Hepatocyte (in vitro differentiated cells): Measurements from ENCODE around the gene PARN. TPM values are rescaled to one million over a fixed set of nuclear protein-coding genes. Genes with fewer than 3 reads are reported as not detected.

Experiments
- DNase-seq: peaks from one replicate; pipeline ENCODE4 v3.0.0-alpha.2; 2016; ENCODE audit warnings: low spot score
- H2AFZ ChIP-seq: fragments of 200-600 bp; sonication (generic); 2 replicates; pipeline ENCODE4 v1.6.0; 2016; ENCODE audit warnings: antibody characterized with exemption, mild to moderate bottlenecking
- H3K27ac ChIP-seq: fragments of 200-600 bp; sonication (generic); 2 replicates; pipeline ENCODE4 v1.5.1; 2016; ENCODE audit warnings: mild to moderate bottlenecking
- H3K27me3 ChIP-seq: fragments of 200-600 bp; sonication (generic); 2 replicates; pipeline ENCODE4 v1.6.1; 2016
- H3K36me3 ChIP-seq: fragments of 200-600 bp; sonication (generic); replicated peaks from 2 replicates; pipeline ENCODE4 v1.5.1; 2016; ENCODE audit warnings: low read depth; ENCODE audit not compliant: insufficient read depth
- H3K4me1 ChIP-seq: fragments of 200-600 bp; sonication (generic); 2 replicates; pipeline ENCODE4 v1.5.1; 2016; ENCODE audit warnings: mild to moderate bottlenecking, moderate library complexity; ENCODE audit not compliant: insufficient read depth
- H3K4me2 ChIP-seq: fragments of 200-600 bp; sonication (generic); 2 replicates; pipeline ENCODE4 v1.6.0; 2016
- H3K4me3 ChIP-seq: fragments of 200-600 bp; sonication (generic); 2 replicates; pipeline ENCODE4 v1.5.1; 2016; ENCODE audit warnings: mild to moderate bottlenecking
- H3K79me2 ChIP-seq: fragments of 200-600 bp; sonication (generic); 2 replicates; pipeline ENCODE4 v1.6.0; 2017; ENCODE audit warnings: mild to moderate bottlenecking
- H3K9me2 ChIP-seq: fragments of 200-600 bp; sonication (generic); replicated peaks from 2 replicates; pipeline ENCODE4 v1.6.0; 2017; ENCODE audit warnings: mild to moderate bottlenecking; ENCODE audit not compliant: insufficient read depth
- H3K9me3 ChIP-seq: fragments of 200-600 bp; sonication (generic); 2 replicates; pipeline ENCODE4 v1.5.1; 2016; ENCODE audit warnings: low read depth, mild to moderate bottlenecking
- H4K20me1 ChIP-seq: fragments of 200-600 bp; sonication (generic); 2 replicates; pipeline ENCODE4 v1.6.0; 2016; ENCODE audit warnings: mild to moderate bottlenecking; ENCODE audit not compliant: insufficient read depth, poor library complexity, severe bottlenecking
- EZH2 ChIP-seq: fragments of 200-600 bp; sonication (generic); IDR thresholded peaks from 2 replicates; pipeline ENCODE4 v1.6.1; 2016; ENCODE audit warnings: antibody characterized with exemption, mild to moderate bottlenecking, borderline replicate concordance
- EZH2phosphoT487 ChIP-seq: fragments of 200-600 bp; sonication (generic); IDR thresholded peaks from one replicate; pipeline ENCODE4 v1.6.1; 2018; ENCODE audit warnings: antibody characterized with exemption, mild to moderate bottlenecking, low read depth, moderate library complexity; ENCODE audit not compliant: unreplicated experiment, severe bottlenecking
- WGBS: methylation state at CpG from one replicate; pipeline ENCODE4 v1.1.6; 2016; ENCODE audit warnings: low lambda C conversion rate; ENCODE audit errors: missing lambda C conversion rate; 5-methylcytosine and 5-hydroxymethylcytosine counted together
- polyA plus RNA-seq: library from polyadenylated mRNA; unstranded; fragments of >200 nt; fragmentation: Nextera tagmentation; extraction: Ambion mirVana; gene quantifications from 2 replicates; pipeline ENCODE4 v1.2.1, GENCODE V29; 2016
- total RNA-seq: library from RNA; depleted of rRNA; stranded (reverse); fragments of >200 nt; gene quantifications from 2 replicates; pipeline ENCODE4 v1.2.3, GENCODE V29; 2014
- TF ChIP-seq, protein P1 (sequence below): fragments of 200-600 bp; sonication (generic); IDR thresholded peaks from 2 replicates; pipeline ENCODE4 v1.5.1; 2016; ENCODE audit warnings: antibody characterized with exemption, mild to moderate bottlenecking; ENCODE audit not compliant: poor library complexity

The PARN gene
- total and polyA plus RNA-seq, 2 experiments from 2014 or later, result 23.7 to 35.6 TPM

DNA sequence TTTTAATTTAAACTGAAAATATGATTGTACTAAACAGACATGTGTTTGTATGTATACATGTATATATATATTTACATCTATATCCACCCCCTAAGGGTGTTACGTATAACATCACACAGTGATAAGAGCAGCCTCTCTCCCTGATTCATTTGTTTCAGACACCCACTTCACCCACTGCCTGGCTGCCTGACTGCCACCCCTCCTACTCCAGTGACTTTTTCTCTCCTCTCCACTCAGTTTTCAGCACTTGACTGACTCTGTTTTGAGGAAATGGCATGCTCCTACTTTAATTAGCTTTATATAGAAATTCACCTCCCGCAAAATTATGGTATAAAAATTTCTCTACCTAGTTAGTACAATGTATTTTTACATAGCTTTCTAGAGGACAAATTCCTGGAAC lies 22.7 kb upstream of the PARN start:
- TF ChIP-seq EZH2 (no peak), EZH2phosphoT487 (no peak)
- TF ChIP-seq, protein P1, sequence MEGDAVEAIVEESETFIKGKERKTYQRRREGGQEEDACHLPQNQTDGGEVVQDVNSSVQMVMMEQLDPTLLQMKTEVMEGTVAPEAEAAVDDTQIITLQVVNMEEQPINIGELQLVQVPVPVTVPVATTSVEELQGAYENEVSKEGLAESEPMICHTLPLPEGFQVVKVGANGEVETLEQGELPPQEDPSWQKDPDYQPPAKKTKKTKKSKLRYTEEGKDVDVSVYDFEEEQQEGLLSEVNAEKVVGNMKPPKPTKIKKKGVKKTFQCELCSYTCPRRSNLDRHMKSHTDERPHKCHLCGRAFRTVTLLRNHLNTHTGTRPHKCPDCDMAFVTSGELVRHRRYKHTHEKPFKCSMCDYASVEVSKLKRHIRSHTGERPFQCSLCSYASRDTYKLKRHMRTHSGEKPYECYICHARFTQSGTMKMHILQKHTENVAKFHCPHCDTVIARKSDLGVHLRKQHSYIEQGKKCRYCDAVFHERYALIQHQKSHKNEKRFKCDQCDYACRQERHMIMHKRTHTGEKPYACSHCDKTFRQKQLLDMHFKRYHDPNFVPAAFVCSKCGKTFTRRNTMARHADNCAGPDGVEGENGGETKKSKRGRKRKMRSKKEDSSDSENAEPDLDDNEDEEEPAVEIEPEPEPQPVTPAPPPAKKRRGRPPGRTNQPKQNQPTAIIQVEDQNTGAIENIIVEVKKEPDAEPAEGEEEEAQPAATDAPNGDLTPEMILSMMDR, result no peak

DNA sequence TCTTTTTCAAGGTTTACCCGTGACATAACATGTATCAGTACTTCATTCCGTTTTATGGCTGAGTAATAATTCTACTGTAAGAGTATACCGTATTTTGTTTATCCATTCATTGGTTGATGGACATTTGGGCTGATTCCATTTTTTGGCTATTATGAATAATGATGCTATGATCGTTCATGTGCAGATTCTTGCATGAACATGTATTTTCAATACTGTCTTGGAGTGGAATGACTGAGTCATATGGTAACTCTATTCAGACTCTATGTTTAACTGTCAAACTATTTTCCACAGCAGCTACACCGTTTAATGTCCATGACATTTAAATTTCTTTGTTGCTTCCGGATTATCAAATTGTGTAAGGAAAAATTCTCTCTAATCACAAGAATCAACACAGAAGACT lies 20.6 kb upstream of the PARN start:
- Histone ChIP-seq H4K20me1 (peaks cover 6% of the 10 kb centered on the region), H3K4me1 (no peaks in the 10 kb centered on the region), H3K9me2 (no peaks in the 10 kb centered on the region), H3K36me3 (no peaks in the 10 kb centered on the region), H2AFZ (no peak overlapping the region), H3K79me2 (peaks cover 12% of the 10 kb centered on the region), H3K9me3 (no peaks in the 10 kb centered on the region), H3K27me3 (no peaks in the 10 kb centered on the region), H3K27ac (no peak overlapping the region), H3K4me2 (no peak overlapping the region), H3K4me3 (no peak overlapping the region)
- no peak for DNase-seq
- TF ChIP-seq, protein P1, result no peak
- TF ChIP-seq EZH2phosphoT487, result no peak
- TF ChIP-seq EZH2, result no peak
- WGBS, result 96% methylated on average over 6 of the region's 6 CpGs

More for the DNA sequence above, 22.7 kb upstream of the PARN start:
- Histone ChIP-seq H3K9me3 (no peaks in the 10 kb centered on the region), H3K36me3 (no peaks in the 10 kb centered on the region), H4K20me1 (peaks cover 2% of the 10 kb centered on the region), H2AFZ (no peak overlapping the region), H3K9me2 (no peaks in the 10 kb centered on the region), H3K4me2 (no peak overlapping the region), H3K4me3 (no peak overlapping the region), H3K4me1 (peaks cover 6% of the 10 kb centered on the region), H3K27ac (no peak overlapping the region), H3K79me2 (no peaks in the 10 kb centered on the region), H3K27me3 (no peaks in the 10 kb centered on the region)
- no peak for DNase-seq
- WGBS, result 96% methylated on average over 2 of the region's 2 CpGs

DNA sequence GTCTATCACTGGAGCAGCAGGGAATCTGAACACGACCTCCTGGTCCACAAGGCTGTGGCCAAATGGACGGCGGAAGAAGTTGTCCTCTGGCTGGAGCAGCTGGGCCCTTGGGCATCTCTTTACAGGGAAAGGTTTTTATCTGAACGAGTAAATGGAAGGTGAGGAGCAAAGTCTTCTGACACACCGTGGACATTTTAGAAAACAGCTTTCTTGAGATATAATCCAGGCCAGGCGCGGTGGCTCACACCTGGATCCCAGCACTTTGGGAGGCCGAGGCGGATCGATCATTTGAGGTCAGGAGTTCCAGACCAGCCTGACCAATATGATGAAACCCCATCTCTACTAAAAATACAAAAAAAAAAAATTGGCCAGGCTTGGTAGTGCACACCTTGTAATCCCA lies 19.8 kb upstream of the PARN start:
- DNase-seq, result no peak
- no peaks in the 10 kb centered on the region for H3K9me3 ChIP-seq
- peaks cover 6% of the 10 kb centered on the region for H4K20me1 ChIP-seq
- no peaks in the 10 kb centered on the region for H3K27me3 ChIP-seq
- no peak overlapping the region for H3K4me3 ChIP-seq
- WGBS, result 97% methylated on average over 10 of the region's 10 CpGs
- H3K4me2 ChIP-seq, result no peak overlapping the region
- H2AFZ ChIP-seq, result no peak overlapping the region
- TF ChIP-seq, protein P1, result no peak
- TF ChIP-seq EZH2, result no peak
- no peak for TF ChIP-seq EZH2phosphoT487
- H3K9me2 ChIP-seq, result no peaks in the 10 kb centered on the region
- H3K36me3 ChIP-seq, result no peaks in the 10 kb centered on the region
- H3K4me1 ChIP-seq, result no peaks in the 10 kb centered on the region
- H3K79me2 ChIP-seq, result peaks cover 20% of the 10 kb centered on the region
- H3K27ac ChIP-seq, result no peak overlapping the region

DNA sequence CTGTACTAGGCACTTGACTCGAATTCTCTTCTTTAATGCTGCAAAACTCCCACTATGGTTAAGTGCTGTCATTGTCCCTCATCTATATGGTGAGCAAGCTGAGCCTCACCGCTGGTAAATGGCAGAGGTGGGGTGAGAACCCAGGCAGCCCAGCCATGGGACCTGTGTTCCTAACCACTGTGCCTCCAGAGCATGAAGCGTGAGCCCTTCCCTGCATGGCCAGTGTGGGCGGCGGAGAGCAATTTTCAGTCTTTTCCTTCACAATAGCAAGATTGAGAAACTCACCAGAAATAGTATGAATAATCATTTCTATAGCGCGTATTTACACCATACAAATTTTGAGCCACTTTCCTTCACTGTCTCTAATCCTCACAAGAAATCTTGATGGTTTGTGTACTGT lies 11.9 kb upstream of the PARN start:
- no peak for TF ChIP-seq EZH2
- TF ChIP-seq EZH2phosphoT487, result no peak
- TF ChIP-seq, protein P1, result no peak
- H3K79me2 ChIP-seq, result peaks cover 92% of the 10 kb centered on the region
- H3K4me1 ChIP-seq, result peaks cover 10% of the 10 kb centered on the region
- WGBS, result 98% methylated on average over 7 of the region's 7 CpGs
- H3K4me3 ChIP-seq, result no peak overlapping the region
- H4K20me1 ChIP-seq, result peaks cover 38% of the 10 kb centered on the region
- no peak overlapping the region for H3K4me2 ChIP-seq
- no peak overlapping the region for H3K27ac ChIP-seq
- no peaks in the 10 kb centered on the region for H3K9me2 ChIP-seq
- no peaks in the 10 kb centered on the region for H3K27me3 ChIP-seq
- no peak for DNase-seq
- no peaks in the 10 kb centered on the region for H3K36me3 ChIP-seq
- H2AFZ ChIP-seq, result no peak overlapping the region
- H3K9me3 ChIP-seq, result no peaks in the 10 kb centered on the region
